ENCODE data around the gene CNTN5. TPM values are rescaled to one million over a fixed set of nuclear protein-coding genes. Genes with fewer than 3 reads are reported as not detected.

Gene CNTN5
- total RNA-seq, 2 donors from 2014 or later, result not detected

DNA sequence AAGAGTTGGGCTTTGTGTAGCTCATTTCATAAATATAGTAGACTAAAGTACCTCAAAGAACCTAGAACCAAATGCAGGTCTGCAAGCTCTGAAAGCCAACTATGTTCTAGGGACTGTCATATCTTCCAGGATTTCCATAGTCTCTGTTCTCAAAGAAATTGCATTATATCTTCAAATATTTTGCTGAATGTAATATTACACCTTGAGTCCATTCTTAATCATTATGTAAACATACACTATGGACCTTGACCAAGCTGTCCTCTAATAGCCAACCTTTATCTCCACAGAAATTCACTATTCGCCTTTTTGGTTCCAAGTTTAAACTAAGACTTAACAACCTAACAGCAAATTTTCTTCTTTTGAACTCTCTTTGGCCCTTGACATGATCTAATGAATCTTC is 987.7 kb downstream of the CNTN5 start:
- Histone ChIP-seq H3K27me3 (no peaks in the 10 kb centered on the region), H3K9me3 (no peaks in the 10 kb centered on the region), H3K4me1 (no peaks in the 10 kb centered on the region), H3K9ac (ENCODE audit: low read depth in 2 of 2, low read length in 2 of 2) (no peak overlapping the region), H3K4me3 (no peak overlapping the region), H3K36me3 (no peaks in the 10 kb centered on the region), H3K27ac (no peak overlapping the region)
- DNase-seq, result no peak
- TF ChIP-seq, protein P1, sequence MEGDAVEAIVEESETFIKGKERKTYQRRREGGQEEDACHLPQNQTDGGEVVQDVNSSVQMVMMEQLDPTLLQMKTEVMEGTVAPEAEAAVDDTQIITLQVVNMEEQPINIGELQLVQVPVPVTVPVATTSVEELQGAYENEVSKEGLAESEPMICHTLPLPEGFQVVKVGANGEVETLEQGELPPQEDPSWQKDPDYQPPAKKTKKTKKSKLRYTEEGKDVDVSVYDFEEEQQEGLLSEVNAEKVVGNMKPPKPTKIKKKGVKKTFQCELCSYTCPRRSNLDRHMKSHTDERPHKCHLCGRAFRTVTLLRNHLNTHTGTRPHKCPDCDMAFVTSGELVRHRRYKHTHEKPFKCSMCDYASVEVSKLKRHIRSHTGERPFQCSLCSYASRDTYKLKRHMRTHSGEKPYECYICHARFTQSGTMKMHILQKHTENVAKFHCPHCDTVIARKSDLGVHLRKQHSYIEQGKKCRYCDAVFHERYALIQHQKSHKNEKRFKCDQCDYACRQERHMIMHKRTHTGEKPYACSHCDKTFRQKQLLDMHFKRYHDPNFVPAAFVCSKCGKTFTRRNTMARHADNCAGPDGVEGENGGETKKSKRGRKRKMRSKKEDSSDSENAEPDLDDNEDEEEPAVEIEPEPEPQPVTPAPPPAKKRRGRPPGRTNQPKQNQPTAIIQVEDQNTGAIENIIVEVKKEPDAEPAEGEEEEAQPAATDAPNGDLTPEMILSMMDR (IDR thresholded peaks at IDR 0.05), result no peak
- intact Hi-C loops (cut with DNase I), result no loop called here

GRCh38 chr11:100009728-100010127 is 989.0 kb downstream of the CNTN5 start:
- intact Hi-C loops (cut with DNase I), result no loop called here
- Histone ChIP-seq H3K27ac (no peak overlapping the region), H3K4me3 (no peak overlapping the region), H3K36me3 (no peaks in the 10 kb centered on the region), H3K27me3 (no peaks in the 10 kb centered on the region), H3K9me3 (no peaks in the 10 kb centered on the region), H3K9ac (ENCODE audit: low read depth in 2 of 2, low read length in 2 of 2) (no peak overlapping the region), H3K4me1 (no peaks in the 10 kb centered on the region)
- TF ChIP-seq, protein P1 (IDR thresholded peaks at IDR 0.05), result no peak
- DNase-seq, result no peak

DNA sequence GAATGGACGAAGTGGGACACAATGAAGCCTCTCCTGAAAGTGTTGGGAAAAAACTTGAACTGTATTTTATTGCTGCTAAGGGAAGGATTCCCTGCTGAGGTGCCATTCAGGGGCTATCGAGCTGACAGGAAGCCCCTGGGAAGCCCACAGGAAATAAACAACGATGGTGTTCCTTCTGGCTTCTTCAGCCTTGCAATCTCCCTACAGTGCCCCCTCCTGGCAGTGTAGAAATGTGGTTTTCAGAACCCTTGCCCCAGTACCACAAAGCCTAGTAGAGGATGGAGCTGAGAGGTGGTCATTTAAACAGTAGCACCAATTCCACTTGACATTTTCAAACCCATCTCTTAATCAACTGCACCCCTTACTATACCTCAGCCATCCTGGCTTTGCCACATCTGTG is 989.6 kb downstream of the CNTN5 start:
- Histone ChIP-seq H3K27me3 (no peaks in the 10 kb centered on the region), H3K36me3 (no peaks in the 10 kb centered on the region), H3K4me3 (no peak overlapping the region), H3K9ac (ENCODE audit: low read depth in 2 of 2, low read length in 2 of 2) (no peak overlapping the region), H3K27ac (no peak overlapping the region), H3K9me3 (no peaks in the 10 kb centered on the region), H3K4me1 (no peaks in the 10 kb centered on the region)
- no peak for DNase-seq
- TF ChIP-seq, protein P1 (IDR thresholded peaks at IDR 0.05), result no peak
- intact Hi-C loops (cut with DNase I), result no loop called here

DNA sequence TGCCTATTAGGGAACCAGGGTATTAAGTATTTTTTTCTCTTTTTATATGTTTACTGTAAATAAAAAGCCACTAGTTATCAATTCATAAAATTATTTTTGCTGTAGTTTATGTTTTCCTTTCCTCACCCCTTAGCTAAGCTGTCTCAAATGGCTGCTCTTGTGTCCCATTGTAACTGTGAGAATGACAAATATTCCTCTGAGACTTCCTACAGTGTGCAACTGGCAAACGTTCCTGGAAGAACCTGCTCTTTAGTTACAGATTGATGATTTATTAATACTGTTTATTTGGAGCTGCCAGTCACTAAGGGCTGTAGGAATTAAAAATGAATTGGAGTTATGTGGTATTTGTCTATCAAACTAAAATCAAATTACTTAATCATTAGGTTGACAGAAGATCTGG is 990.9 kb downstream of the CNTN5 start:
- H3K4me3 ChIP-seq, result no peak overlapping the region

GRCh38 chr11:100013011-100013410 is 992.3 kb downstream of the CNTN5 start:
- Histone ChIP-seq H3K4me3 (no peak overlapping the region), H3K9me3 (no peaks in the 10 kb centered on the region), H3K27ac (no peak overlapping the region), H3K36me3 (no peaks in the 10 kb centered on the region), H3K4me1 (no peaks in the 10 kb centered on the region), H3K27me3 (no peaks in the 10 kb centered on the region), H3K9ac (ENCODE audit: low read depth in 2 of 2, low read length in 2 of 2) (no peak overlapping the region)
- TF ChIP-seq, protein P1 (IDR thresholded peaks at IDR 0.05), result no peak
- intact Hi-C loops (cut with DNase I), result no loop called here
- no peak for DNase-seq

More for the DNA sequence above, 990.9 kb downstream of the CNTN5 start:
- H3K27me3 ChIP-seq, result no peaks in the 10 kb centered on the region
- TF ChIP-seq, protein P1 (IDR thresholded peaks at IDR 0.05), result no peak
- no peak overlapping the region for H3K27ac ChIP-seq
- no peaks in the 10 kb centered on the region for H3K36me3 ChIP-seq
- H3K9ac ChIP-seq (ENCODE audit: low read depth in 2 of 2, low read length in 2 of 2), result no peak overlapping the region
- no peaks in the 10 kb centered on the region for H3K4me1 ChIP-seq
- intact Hi-C loops (cut with DNase I), result no loop called here
- no peak for DNase-seq
- no peaks in the 10 kb centered on the region for H3K9me3 ChIP-seq

DNA sequence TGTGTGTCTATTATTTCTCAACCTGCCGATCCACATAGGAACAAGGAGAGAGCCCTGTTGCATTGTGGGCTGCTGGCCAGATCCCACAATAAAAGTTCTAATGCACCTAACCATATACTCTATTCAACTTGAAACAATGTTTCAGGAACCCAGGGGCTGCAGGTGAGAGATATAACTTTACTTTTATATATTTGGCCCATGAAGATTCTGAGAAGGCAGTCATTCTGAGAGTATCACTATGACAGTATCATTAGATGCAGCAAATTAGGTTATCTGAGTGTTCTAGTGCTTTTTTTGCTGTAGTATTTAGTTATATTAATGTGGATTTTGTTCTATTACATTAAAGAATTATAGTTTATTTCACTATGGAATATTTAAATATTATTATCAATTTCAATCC is 1011.2 kb downstream of the CNTN5 start:
- no peak for DNase-seq
- H3K27me3 ChIP-seq, result no peaks in the 10 kb centered on the region
- H3K4me3 ChIP-seq, result no peak overlapping the region
- no peak overlapping the region for H3K9ac ChIP-seq (ENCODE audit: low read depth in 2 of 2, low read length in 2 of 2)
- no peaks in the 10 kb centered on the region for H3K36me3 ChIP-seq
- H3K27ac ChIP-seq, result no peak overlapping the region
- H3K4me1 ChIP-seq, result no peaks in the 10 kb centered on the region
- no peaks in the 10 kb centered on the region for H3K9me3 ChIP-seq
- TF ChIP-seq, protein P1 (IDR thresholded peaks at IDR 0.05), result no peak
- intact Hi-C loops (cut with DNase I), result no loop called here
